Ureter (tissue), 1 donor: Measurements from ENCODE around the gene WDR75. TPM values are rescaled to one million over a fixed set of nuclear protein-coding genes. Genes with fewer than 3 reads are reported as not detected.
"Not testable (repeated sequence)": the region's sequence is repeated elsewhere in the genome, so short reads cannot be mapped to it uniquely, and the experiment has no call there.

Experiments
- DNase-seq: peaks from one replicate; pipeline ENCODE4 v3.0.0-alpha.2; 2020; ENCODE audit warnings: low spot score
- total RNA-seq: library from RNA; stranded (reverse); gene quantifications from one replicate; pipeline ENCODE4 v1.2.4, GENCODE V29; 2023
- donor health status: DM: yes; HTN: yes; CAD: no.

Gene WDR75
- total RNA-seq: 43.0 TPM

DNA sequence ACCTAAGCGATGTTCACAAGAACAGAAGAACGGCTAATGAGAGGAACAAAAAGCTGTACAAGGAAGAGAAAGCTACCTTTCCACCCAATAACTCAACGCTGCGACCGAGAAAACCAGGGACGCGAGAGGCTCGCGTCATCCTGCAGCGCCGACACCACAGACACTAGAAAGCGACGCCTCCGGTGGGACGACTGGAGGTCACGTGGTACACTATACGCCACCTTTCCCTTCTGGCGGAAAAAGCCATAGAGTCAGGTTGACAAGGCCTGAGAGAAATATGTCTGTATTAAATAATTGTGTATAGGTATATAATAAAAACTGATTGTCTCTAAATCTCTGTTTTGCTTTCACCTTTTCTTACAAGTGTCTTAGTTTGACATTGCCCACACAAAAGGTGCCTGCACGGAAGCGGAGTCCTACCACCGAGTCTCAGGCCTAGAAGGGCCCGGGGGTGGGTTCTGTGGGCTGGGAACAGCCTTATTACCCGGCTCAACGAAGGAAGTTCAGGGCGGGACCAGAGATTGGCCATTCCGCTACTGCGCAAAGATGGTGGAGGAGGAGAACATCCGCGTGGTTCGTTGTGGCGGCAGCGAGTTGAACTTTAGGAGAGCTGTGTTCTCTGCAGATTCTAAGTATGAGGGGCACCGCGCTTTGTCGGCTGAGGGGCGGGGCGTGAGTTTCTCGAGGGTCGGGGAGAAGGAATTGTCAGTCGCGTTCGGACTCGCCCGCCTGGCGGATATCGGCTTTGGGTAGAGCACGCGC is at the start of gene WDR75:
WDR75 (plus strand) TSS at position 528 of the 762 bp plus-strand sequence; CDS start at position 547, 19 bp downstream.
- DNase-seq: peak; percentile 94

DNA sequence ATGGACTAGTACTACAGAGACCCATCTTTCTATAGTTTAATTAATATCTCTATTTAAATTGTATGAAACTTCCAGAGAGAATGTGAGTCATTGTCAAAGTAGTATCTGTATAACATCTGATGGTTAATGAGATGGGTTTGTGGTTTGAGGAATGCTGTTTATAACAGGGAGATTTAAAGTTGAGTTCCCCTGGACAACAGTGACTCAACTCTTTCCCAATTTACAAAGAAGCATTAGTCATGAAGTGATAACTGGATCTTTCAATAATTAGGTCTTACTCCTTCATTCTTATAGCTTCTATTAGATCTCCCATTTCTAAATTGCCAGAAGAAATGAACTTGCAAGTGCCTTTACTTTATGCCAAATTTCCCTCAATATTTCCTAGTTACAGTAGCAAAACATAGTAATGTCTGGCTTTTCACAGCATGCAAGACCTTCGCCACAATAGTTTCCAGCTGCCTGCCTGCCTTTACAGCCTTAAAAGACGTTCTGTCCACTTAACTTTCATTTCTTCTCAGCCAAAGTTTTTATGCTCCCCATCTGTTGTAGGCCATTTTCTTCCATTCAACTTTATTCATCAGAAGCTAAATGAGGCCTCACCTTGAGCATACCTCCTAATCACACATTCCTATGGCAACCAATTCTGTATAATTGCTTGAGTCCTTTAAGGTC is 47.7 kb upstream of the WDR75 start:
- DNase-seq: no peak

DNA sequence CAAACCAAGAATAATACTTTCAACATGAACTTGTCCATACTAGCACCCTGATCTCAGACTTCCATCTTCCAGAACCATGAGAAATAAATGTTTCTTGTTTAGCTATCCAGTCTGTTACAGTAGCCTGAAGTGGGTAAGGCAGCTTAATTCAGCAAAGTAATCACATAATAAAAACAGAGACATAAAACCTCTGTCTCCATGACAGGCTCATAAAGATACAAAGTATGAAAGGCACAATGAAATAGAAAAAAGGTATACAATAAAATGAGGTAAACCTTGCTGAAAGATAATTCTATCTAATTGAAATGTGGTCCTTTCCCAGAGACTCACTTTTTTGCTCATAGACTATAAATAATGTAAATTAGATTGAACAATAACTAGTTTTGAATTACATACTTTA is 46.7 kb upstream of the WDR75 start:
- DNase-seq: no peak

DNA sequence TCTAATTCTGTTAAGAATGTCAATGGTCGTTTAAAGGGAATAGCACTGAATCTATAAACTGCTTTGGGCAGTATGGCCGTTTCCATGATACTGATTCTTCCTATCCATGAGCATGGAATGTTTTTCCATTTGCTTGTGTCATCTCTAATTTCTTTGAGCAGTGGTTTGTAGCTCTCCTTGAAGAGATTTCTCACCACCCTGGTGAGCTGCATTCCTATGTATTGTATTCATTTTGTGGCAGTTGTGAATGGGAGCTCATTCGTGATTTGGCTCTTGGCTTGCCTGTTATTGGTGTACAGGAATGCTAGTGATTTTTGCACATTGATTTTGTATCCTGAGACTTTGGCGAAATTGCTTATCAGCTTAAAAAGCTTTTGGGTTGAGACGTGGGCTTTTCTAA is 38.3 kb upstream of the WDR75 start:
- DNase-seq: no peak

DNA sequence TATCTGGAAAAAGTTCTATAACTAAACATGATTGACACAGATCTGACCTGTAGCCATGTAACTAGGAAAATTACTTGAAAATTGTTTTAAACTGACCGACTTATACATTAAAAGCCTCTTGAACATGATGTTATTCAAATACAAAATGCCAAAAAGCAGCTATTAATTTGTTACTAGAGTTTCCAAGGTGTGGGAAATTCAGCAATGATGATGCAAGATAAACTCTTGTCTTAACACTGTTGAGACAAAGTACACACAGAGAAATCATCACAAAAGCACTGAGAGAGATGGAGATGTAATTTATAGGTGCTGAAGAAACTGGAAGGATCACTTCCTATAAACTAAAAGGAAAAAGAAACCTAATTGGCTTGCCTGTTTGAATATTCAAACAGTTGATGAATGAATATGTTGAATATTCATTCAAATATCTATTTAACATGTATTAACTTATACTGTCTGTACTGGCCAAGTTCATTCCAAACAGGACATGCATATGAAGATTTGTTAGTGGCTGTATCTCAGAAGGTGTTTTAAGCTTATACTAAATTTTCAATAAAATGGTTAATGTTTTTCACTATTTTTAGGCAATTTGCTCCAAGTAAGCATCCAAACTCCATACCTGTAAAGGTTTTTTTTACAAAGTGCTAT is 34.6 kb upstream of the WDR75 start:
- DNase-seq: no peak

DNA sequence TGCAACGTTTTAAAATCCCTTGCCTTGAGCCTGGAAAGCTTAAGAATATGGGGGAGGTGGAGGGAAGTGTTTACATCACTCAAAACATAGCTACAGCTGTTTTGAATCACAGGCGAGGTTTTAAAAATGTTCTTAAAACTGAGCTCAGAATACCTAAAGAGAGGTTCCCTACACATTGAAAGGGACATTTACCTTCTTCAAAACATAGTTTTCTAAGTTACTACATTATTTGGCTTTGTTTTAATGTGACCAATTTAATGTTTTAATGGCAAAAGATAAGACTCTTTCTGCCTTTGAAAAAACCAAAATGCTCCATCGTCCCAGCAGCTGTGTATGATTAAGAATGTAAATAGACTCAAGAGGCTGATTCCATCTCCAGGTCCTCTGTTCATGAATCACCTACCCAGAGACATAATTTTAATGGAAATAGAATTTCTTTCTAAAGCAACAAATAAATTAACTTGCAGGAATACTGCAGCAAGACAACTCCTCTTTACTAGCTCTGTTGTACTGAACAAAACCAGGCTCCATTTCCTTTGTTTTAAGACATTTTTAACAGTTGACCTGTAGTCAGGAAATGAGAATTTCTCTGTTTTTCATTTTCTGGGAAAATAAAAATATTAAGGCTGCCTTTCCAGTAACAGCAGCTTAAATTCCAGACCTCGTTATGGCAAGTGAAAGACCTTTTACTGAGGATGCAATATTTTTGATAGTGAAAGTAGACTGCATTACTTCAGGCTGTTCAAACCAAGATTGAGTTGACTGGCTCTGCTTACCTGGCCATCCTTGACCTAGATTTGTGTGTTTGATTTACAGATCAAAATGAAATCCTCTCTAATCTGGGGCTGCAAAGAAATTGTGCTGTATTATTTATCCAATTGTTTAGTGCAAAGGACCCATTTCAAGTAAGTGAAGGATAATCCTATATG is 33.7 kb upstream of the WDR75 start:
- no peak for DNase-seq

DNA sequence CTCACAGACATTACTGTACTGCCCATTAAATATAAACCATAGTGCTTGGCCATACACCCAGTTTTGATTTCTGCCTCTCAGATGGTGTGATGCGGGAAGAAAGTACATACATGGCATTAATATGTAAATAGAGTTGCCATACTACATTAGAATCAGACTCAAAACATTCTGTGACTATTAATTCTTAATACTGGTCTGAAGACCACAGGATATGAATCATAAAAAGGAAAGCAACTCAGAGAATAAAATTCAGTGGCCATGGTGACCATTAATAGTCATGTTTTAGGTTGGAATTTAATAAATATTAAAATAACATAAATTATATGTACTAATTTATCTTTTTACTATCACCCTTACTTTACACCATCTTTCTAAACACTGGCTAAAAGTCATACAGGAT is 33.0 kb upstream of the WDR75 start:
- no peak for DNase-seq

DNA sequence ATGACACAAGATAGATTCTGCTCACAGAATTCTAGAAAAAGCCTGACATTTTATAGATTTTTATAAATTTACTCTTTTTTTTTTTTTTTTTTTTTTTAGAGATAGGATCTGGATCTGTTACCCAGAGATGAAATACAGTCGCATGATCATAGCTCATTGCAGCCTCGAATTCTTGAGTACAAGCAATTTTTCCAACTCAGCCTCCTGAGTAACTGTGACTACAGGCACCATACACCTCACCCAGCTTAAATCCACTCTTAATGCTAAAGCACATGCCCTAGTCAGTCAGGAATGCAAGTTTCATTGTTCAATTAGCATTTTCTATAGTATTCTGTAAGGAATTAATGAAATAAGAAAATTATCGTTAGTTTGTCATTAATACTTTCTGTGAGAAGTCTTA is 32.1 kb upstream of the WDR75 start:
- DNase-seq: no peak

DNA sequence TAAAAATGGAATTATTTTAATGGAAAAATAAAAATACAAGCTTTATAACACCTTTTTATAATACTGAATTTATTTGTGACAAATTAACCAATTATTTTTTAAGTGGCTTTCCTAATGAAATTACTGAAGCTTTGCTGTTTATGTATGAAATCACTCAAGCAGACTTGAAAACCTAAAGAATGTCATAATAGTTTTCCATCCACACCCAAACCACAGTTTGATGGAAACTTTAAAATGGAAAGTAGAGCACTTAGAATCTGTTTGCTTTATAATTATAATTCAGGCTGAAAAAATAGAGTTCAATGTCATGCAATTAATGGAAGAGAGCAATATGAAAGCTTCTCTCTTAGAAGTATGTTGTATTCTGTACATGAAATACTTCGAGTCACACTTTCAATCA is 31.6 kb upstream of the WDR75 start:
- DNase-seq: no peak

DNA sequence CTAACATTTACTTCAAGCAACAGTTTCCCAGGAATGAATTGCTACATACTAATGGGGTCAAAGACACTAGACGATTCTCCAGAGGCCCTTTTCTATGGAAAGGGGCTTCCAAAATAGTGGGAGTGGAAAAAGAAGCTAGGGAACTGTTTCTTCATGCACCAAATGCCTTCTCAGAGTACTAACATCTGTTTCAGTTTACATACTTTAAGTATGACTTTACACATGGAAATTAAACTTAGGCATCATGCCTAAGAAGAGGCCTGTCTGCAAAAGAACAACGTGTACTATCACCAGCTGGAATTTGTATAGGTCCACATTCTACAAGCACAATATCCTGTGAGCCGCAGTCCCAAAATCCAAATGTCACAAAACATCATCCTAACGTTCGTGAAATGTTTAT is 29.4 kb upstream of the WDR75 start:
- no peak for DNase-seq

DNA sequence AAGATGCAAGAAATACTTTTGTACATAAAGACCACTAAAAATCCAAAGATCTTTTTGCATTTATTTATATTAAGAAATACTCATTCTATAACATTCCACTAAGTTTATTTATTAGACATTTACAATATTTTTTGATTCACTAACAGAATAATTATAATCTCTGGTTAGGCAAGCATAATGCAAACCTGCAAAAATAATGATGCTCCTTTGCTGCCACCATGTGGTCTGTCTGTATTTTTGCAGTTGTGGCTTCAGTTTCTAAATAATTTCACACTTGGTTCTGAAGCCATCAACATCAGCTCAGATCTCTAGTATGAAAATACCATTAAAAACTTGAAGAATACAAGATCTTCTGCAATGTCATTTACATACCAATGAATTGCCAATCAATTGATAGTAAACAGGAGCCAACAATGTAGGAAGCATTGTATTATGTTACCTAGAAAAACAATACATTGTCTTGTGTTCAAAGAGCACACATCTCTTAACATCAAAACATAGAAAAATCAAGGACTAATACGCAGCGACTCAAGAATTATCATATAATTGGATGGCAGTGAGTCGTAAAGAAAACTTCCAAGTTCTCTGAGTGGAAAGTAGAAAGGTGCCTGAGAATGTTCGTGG is 28.8 kb upstream of the WDR75 start:
- DNase-seq: peak; percentile 50

DNA sequence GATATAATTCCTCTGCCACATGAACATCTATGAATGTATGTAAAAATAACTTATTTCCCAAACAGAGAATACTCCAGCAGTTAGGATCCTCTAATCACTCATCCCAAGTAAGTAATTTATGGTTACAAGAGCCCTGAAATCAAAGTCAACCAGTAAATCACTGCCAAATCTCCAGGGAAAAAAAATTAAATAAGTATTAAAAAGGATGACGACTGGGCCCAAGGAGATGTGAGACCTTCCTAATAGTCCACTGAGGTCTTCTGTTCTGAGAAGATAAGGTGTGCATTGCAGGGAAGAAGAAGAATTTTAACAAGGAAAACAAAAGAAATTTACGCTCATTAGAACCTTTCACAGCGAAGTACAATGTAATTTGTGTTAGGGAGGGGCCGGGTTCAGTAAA is 28.0 kb upstream of the WDR75 start:
- no peak for DNase-seq

DNA sequence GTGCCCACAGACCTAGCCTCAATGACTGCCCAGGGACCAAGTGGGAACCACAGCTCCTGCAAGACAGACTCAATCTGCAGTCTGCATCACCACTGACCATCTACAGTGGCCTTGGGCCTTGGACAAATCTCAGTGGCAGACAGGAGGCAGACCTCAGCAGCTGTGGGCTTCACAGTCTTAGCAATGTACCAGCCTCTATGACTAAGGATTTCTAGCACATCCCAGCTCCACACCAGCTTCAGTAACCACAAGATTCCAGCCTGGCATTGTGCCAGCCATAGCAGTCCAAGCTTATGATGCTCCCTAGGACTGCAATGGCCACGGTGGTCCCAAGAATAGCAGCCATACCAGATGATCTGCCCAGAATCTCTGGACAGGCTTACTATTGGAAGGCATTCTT is 19.6 kb upstream of the WDR75 start:
- no peak for DNase-seq

DNA sequence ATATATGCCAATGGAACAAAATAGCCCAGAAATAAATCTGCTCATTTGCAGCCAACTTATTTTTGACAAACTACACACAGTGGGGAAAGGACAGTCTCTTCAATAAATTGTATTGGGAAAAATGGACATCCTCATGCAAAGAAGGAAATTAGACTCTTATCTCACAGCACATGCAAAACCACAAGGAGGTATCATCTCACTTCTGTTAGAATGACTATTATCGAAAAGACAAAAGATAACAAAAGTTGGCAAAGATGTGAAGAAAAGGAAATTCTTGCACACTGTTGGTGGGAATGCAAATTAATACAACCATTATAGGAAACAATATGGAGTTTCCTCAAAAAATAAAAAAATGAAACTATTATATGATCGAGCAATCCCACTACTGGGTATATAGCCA is 16.3 kb upstream of the WDR75 start:
- DNase-seq: no peak

DNA sequence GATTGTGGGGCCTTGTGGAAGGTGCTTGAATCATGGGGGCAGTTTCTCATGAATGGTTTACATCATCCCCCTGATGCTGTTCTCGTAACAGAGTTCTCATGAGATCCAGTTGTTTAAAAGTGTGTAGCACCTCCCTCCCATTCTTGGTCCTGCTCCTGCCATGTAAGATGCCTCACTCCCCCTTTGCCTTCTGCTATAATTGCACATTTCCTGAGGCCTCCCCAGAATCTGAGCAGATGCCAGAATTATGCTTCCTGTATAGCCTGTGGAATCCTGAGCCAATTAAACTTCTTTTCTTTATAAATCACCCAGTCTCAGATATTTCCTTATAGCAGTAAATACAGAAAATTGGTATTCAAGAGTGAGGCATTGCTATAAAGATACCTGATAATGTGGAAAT is 15.6 kb upstream of the WDR75 start:
- no peak for DNase-seq

DNA sequence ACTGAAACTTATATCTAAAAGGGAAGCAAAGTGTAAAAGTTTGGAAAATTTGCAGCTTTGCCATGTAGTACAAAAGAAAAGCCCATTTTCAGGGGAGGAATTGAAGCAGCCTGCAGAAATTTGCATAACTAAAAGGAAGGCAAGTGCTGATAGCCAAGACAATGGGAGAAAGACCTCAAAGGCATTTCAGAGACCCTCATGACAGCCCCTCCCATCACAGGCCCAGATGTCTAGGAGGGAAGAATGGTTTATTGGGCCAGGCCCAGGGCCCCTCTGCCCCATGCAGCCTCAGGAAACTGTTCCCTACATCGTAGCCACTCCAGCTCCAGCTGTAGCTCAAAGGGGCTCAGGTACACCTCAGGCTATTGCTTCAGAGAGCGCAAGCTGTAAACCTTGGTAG is 14.4 kb upstream of the WDR75 start:
- DNase-seq: no peak

DNA sequence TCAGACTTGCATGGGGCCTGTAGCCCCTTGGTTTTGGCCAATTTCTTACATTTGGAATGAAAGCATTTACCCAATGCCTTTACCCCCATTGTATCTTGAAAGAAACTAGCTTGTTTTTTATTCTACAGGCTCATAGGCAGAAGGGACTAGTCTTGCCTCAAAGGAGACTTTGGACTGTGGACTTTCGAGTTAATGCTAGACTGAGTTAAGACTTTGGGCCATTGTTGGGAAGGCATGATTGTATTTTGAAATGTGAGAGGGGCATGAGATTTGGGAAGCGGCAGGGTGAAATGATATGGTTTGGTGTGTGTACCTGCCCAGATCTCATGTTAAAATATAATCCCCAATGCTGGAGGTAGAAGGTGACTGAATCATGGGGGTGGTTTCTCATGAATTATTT is 13.4 kb upstream of the WDR75 start:
- DNase-seq: no peak

DNA sequence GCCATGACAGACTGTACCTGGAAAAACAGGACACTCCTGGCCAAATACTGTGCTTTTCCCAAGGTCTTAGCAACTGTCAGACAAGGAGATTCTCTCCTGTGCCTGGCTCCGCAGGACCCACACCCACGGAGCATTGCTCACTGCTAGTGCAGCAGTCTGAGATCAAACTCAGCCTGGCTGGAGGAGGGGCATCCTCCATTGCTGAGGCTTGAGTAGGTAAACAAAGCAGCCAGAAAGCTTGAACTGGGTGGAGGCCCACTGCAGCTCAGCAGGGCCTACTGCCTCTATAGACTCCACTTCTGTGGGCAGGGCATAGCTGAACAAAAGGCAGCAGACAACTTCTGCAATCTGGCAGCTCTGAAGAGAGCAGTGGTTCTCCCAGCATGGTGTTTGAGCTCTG is 10.8 kb upstream of the WDR75 start:
- DNase-seq: not testable (repeated sequence)

DNA sequence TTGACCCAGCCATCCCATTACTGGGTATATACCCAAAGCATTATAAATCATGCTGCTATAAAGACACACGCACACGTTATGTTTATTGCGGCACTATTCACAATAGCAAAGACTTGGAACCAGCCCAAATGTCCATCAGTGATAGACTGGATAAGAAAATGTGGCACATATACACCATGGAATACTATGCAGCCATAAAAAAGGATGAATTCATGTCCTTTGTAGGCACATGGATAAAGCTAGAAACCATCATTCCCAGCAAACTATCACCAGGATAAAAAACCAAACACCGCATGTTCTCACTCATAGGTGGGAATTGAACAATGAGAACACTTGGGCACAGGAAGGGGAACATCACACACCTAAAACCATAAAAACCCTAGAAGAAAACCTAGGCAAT is 5.5 kb upstream of the WDR75 start:
- DNase-seq: not testable (repeated sequence)

DNA sequence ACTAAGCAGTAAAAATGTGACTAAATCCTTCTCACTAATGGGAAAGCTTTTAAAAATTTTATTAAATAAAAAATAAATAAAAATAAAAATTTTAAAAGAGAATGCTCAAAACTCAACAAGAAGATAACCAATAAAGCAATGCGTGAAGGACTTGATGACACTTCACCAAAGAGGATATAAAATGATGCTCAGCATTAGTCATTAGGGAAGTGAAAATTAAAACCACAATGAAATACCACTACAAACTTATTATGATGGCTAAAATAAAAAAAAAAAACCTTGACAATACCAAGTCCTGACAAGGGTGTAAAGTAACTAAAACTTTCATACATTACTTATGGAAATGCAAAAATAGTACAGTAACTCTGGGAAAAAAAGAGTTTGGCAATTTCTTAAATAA is 3.3 kb upstream of the WDR75 start:
- no peak for DNase-seq

DNA sequence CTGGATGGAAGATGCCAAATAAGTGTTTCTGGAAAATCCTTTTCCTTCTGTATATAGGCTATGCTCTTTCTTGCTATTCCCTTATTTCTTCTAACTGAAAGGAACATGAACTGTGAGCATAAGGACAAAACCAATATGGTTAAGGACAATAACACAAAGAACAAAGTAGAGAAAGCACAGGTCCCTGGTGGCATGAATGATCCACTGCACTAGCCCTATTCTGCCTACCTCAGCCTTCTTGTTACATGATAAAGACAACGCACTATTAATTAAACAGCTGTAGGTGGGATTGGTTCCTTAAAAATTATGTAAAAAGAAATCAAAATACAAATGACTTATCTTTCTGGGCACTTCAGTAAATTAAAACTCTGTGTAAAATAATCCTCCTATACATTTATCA is 1.9 kb upstream of the WDR75 start:
- DNase-seq: no peak

DNA sequence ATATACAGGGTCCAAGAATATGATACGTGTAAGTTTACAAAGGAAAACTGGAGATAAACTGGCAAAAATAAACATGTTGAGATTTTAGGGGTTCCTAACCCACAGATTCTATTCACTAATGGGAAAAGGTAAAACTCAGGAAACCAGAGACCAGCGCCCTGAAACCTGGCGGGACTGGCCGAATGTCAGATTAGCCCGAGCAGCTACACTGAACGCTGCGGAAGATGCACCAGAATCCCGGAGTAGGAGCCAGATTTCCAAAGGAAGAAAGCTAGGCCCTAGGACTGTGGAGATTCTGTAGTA is 679 bp upstream of the WDR75 start:
- no peak for DNase-seq
